HG03558 (cell line): ENCODE measurements around the gene GYPC.
"Not testable (repeated sequence)": the region's sequence is repeated elsewhere in the genome, so short reads cannot be mapped to it uniquely, and the experiment has no call there.

ENCODE experiments used
- ATAC-seq: cut with Tn5 transposase; IDR thresholded peaks from one replicate; pipeline ENCODE4 v1.9.1; 2021; ENCODE audit warnings: moderate number of reproducible peaks; ENCODE audit not compliant: unreplicated experiment; ENCODE audit errors: extremely low read depth

The GYPC gene

GRCh38 chr2:126664639-126665038 is 8.7 kb downstream of the GYPC start:
- no peak for ATAC-seq

DNA sequence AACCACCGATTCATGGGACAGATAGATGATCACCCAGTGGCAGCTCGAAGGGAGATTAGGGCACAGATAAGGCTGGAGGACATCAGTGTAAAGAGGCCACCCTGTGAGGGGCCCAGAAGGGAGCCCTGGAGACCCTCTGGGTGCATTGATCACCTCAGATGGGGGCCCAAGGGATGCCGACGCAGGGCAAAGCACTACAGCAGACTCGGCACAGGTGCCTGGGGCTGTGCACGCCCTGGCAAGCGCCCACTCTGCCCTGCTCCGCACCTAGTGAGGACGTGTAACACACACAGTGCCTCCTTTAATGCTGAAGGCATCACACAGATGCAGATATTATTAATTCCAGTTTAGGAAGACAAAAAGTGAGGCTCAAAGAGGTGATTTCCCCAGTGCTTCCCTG is 9.5 kb downstream of the GYPC start:
- no peak for ATAC-seq

DNA sequence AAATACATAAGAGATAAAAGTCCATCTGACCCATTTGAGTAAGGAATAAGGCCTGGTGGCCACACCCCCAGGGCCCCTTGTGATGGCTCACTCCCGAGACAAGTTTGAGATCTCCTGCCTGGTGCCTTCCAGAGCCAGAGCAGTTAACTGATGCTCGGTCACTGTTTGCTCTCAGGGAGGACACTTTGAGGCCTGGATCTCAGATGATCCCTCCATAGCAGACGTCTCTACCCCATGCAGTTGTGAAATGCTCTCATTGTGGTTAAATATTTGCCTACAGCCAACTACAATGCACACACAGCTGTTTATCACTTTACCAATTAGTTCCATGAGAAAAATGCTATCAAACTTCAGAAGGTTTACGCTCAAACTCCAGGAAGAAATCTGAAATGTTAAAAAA is 12.3 kb downstream of the GYPC start:
- no peak for ATAC-seq

GRCh38 chr2:126669772-126670171 is 13.8 kb downstream of the GYPC start:
- ATAC-seq: no peak

GRCh38 chr2:126671488-126671887 is 15.5 kb downstream of the GYPC start:
- no peak for ATAC-seq

DNA sequence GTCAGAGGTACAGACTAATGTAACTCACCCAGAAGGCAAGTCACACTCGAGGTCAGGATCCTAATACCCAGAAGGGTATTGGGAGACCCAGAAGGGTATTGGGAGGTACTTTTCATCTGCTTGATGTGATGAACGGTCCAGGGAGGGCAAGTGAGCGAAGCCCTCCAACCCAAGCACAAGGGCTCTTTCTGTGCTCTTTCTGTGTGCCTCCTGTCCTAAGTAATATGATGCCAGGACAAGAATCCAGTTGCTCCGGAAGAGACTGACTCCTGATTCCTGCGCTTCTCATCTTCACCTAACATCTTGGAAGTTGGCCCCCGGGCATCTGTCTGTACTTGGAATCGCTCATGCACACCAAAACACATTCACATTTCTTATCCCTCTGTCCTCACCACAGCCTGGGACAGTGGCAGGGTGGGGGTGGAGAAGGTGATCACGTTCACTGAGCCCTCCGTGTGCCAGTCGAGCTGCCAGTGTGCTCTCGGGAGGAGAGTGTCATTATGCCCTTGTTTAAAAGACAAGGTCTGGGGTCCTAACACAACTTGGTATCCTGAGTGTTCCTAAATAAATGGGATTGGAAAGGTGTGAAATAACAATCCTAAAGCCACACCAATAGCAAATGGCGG is 17.1 kb downstream of the GYPC start:
- no peak for ATAC-seq

DNA sequence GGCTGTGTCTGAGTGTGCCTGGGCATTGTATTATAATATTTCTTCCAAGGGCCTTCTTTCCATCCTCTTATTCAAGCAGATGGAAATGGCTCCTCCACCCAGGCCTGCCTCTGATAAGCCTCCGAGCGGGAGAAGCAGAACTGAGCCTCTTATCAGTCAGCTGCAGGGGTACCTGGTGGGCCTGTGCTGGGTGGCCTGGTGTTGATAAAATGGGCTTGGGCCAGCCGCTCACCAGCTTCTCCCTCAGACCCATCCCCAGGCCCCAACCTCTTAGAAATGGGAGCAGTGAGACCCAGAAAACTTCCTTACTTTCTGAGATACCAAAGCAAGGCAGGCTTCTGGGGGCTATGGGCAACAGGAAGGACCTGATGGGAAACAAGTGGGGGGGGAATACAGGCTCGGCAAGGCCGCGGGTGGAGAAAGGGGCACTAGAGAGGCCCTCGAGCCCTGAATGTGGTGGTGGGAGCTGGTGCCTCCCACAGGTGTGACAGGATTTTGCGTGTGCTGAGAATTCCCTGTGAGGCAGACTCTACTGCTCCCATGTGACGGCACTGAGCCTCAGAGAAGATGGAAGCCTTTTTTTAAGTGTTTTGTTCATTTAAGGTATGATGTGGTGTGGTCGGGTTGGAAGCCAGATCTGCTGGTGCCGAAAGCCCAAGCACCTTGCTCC is 18.3 kb downstream of the GYPC start:
- no peak for ATAC-seq

GRCh38 chr2:126675637-126676036 is 19.7 kb downstream of the GYPC start:
- no peak for ATAC-seq

DNA sequence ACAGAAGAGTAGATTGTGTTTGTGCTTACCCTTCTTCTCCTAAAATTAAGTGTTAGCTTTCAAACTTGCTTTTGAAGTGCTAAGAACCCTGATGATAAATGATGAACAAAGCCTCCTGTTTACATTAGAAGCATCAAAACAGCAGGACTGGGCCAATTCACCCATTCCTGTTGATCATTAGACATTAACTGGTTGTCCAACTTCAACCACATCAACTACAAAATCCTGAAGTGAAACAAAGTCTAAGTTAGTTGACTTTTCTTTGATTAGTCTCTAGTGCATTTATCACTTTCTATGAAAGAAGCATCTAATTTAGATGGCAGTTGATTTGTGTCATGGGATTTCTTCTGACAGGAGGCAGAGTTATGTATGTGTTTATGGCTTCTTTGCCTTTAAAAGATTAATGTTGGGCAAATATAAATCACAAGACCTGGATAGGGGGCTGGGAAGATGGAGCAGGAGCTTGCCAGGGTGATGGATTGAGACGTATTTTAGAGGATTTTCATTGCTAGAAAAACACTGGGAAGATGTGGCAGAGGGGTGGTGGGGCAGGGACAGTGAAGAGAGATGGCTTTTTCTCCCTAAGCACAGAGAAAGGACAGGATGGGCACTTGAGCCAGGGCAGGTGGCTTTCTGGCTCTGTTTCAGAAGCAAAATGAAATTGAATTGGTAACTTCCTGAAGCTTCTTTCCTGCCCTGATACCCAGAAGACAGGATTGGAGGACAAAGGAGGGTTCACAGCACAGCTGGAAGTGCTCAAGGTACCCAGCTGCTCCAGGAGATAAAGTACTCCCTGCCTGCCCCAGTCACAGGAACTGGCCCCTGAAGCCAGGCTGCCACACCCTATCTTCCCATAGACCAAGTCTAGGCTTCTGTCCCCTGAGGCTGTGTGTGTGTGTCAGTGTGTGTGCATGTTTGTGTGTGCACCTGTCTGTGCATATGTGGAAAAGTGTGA is 20.5 kb downstream of the GYPC start:
- ATAC-seq: no peak

DNA sequence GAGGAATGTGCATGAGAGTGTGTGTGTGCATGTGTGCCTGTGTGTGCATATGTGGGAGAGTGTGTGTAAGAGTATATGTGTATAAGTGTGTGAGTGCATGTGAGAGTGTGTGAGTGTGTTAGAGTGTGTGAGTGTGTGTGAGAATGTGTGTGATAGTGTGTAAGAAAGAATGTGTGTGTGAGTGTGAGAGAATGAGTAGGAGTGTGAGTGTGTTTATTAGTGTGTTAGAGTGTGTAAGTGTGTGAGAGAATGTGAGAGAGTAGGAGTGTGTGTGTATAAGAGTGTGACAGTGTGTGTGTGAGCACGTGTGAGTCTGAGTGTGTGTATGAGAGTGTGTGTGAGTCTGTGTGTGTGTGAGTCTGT is 21.2 kb downstream of the GYPC start:
- ATAC-seq: no peak

- ATAC-seq: no peak
Observed at GRCh38 chr2:126678269-126679065, 22.5 kb downstream of the GYPC start.

- ATAC-seq: no peak
Observed at GRCh38 chr2:126679094-126679713, 23.2 kb downstream of the GYPC start.

DNA sequence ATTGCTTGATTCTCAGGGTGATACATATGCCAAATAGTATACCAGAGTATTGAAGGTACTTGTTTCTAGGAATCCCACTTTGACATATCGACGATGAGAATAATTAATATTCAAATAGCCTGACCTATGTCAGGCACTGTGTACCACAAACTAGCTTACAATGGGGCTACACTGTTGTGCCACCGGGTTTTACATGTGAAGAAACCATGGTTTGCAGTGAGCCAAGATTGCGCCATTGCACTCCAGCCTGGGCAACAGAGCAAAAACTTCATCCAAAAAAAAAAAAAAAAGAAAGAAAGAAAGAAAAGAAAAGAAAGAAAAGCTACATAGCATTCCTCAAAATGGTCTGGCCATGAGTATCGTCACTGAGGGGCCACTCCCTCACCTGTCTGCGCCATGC is 25.5 kb downstream of the GYPC start:
- ATAC-seq: no peak

DNA sequence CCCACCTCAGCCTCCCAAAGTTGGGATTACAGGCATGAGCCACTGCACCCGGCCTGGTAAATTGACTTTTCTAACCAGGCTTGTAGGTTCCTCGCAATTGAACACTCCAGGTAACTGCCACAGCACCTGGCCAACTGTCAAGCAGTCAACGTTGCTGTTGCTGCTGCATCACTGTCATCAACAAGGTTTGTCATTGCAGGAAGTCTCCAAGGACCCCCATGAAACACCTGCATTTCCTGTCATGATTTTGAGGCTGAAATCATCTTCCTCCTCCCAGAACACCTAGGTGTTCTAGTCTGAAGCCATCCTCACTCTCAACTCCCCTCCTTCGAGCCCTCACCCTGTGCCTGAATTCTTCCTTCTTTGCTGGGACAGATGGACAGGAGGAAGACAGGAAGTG is 29.7 kb downstream of the GYPC start:
- ATAC-seq: no peak

DNA sequence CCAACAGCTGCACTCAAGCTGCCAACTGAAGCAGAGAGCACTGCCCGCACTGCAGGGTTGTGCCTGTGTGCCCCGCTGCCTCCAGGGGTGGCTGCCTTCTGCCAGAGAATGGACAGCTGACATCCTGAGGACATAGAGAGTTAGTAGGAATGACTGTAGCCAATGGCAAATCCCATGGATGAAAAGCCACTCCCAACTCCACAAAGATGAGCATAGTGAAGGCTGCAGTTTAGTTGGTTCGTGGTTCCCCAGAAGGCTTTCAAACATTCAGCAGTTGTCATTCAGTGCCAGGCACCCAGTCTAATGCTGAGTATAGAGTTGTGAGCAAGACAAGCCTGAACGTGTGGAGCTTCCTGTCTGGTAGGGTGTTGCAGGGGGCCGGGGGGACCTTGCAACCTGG is 30.3 kb downstream of the GYPC start:
- ATAC-seq: no peak

GRCh38 chr2:126686841-126687485 is 31.0 kb downstream of the GYPC start:
- ATAC-seq: no peak

- no peak for ATAC-seq
Observed at GRCh38 chr2:126687503-126687902, 31.5 kb downstream of the GYPC start.

DNA sequence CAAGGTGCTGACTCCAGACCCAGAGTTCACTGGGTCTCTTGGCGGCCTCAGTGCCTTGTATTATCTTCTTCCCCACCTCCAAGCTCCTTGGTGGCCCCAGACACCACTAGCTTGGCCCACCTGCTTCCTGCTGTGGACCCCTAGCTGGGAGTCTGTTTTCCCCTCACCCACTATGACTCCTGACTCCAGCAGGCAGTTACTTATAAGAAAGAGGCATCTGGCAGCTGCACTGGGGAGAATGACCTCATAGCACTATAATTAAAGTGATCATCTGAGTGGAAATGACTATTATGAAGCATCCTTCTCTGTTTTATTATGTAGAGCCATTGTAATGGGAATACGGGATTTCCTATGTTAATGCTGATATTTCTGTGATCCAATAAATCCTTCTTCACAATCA is 32.6 kb downstream of the GYPC start:
- ATAC-seq: not testable (repeated sequence)

- ATAC-seq: not testable (repeated sequence)
Observed at GRCh38 chr2:126692241-126692640, 36.3 kb downstream of the GYPC start.
